GM23338 (cell line): ENCODE results near the gene TRAF3. TPM values are rescaled to one million over a fixed set of nuclear protein-coding genes. Genes with fewer than 3 reads are reported as not detected.

ENCODE experiments used
- ATAC-seq: fragments of 200-7000 bp; cut with Tn5 transposase; 3 replicates; pipeline ENCODE4 v1.9.1; 2020
- DNase-seq: peaks from one replicate; pipeline ENCODE4 v3.0.0-alpha.2; 2015; ENCODE audit warnings: low spot score
- H2AFZ ChIP-seq: fragments of 200-600 bp; sonication (generic); 2 replicates; pipeline ENCODE4 v1.8.0; 2016; ENCODE audit warnings: antibody characterized with exemption, mild to moderate bottlenecking, moderate library complexity
- H3F3A ChIP-seq: fragments of 200-600 bp; sonication (generic); replicated peaks from 2 replicates; pipeline ENCODE4 v1.8.0; 2017; ENCODE audit warnings: antibody characterized with exemption, mixed run types, low read depth
- H3K27ac ChIP-seq: fragments of 200-600 bp; sonication (generic); 2 replicates; pipeline ENCODE4 v1.6.1; 2016; ENCODE audit warnings: low read depth
- H3K27me3 ChIP-seq: fragments of 200-600 bp; sonication (generic); 2 replicates; pipeline ENCODE4 v1.8.0; 2016; ENCODE audit warnings: mild to moderate bottlenecking, mixed run types, moderate library complexity; ENCODE audit not compliant: insufficient read depth
- H3K36me3 ChIP-seq: fragments of 200-600 bp; sonication (generic); 2 replicates; pipeline ENCODE4 v1.8.0; 2016; ENCODE audit warnings: mild to moderate bottlenecking; ENCODE audit not compliant: insufficient read depth
- H3K4me1 ChIP-seq: fragments of 200-600 bp; sonication (generic); 2 replicates; pipeline ENCODE4 v1.8.0; 2016; ENCODE audit warnings: mild to moderate bottlenecking, moderate library complexity; ENCODE audit not compliant: insufficient read depth
- H3K4me2 ChIP-seq: fragments of 200-600 bp; sonication (generic); 2 replicates; pipeline ENCODE4 v1.7.1; 2017; ENCODE audit warnings: mixed run types
- H3K4me3 ChIP-seq: fragments of 200-600 bp; sonication (generic); 2 replicates; pipeline ENCODE4 v1.6.1; 2016; ENCODE audit warnings: mixed run types
- H3K79me2 ChIP-seq: fragments of 200-600 bp; sonication (generic); replicated peaks from 2 replicates; pipeline ENCODE4 v1.8.0; 2017; ENCODE audit warnings: mild to moderate bottlenecking; ENCODE audit not compliant: insufficient read depth
- H3K9me2 ChIP-seq: fragments of 200-600 bp; sonication (generic); 2 replicates; pipeline ENCODE4 v1.8.0; 2017; ENCODE audit not compliant: insufficient read depth
- H4K20me1 ChIP-seq: fragments of 200-600 bp; sonication (generic); replicated peaks from 2 replicates; pipeline ENCODE4 v1.8.0; 2017; ENCODE audit warnings: mild to moderate bottlenecking; ENCODE audit not compliant: insufficient read depth
- H3K27ac Mint-ChIP-seq: 2 replicates; pipeline ENCODE4 v1.8.0; 2020; ENCODE audit warnings: inconsistent platforms, mild to moderate bottlenecking, moderate library complexity, mixed read lengths
- H3K27me3 Mint-ChIP-seq: 3 replicates; pipeline ENCODE4 v1.8.0; 2022; ENCODE audit warnings: low read depth, mild to moderate bottlenecking, moderate library complexity, mixed read lengths, inconsistent platforms; ENCODE audit not compliant: insufficient read depth, poor library complexity
- H3K36me3 Mint-ChIP-seq: 3 replicates; pipeline ENCODE4 v1.8.0; 2021; ENCODE audit warnings: low read depth, mild to moderate bottlenecking, inconsistent platforms, moderate library complexity, mixed read lengths
- H3K4me1 Mint-ChIP-seq: 3 replicates; pipeline ENCODE4 v1.8.0; 2020; ENCODE audit warnings: mild to moderate bottlenecking, inconsistent platforms, mixed read lengths
- H3K4me3 Mint-ChIP-seq: 3 replicates; pipeline ENCODE4 v1.8.0; 2021; ENCODE audit warnings: moderate library complexity, mild to moderate bottlenecking, inconsistent platforms, mixed read lengths
- H3K9me3 Mint-ChIP-seq: 3 replicates; pipeline ENCODE4 v1.8.0; 2020; ENCODE audit warnings: moderate library complexity, mild to moderate bottlenecking, inconsistent platforms, mixed read lengths
- CREB1 ChIP-seq: fragments of 250-450 bp; sonication (Bioruptor Pico); IDR thresholded peaks from 2 replicates; pipeline ENCODE4 v1.5.0; 2020; ENCODE audit warnings: low read depth, mild to moderate bottlenecking, moderate library complexity
- CTCF ChIP-seq, 2 experiments: fragments of 200-600 bp in 1 of 2; sonication (generic) in 1 of 2; conservative IDR thresholded peaks; 2 replicates each; pipeline versions ENCODE4 v1.5.1 to v1.6.1; 2016 to 2017; ENCODE audit warnings: antibody characterized with exemption in 2 of 2, low read depth in 2 of 2, mild to moderate bottlenecking in 2 of 2, moderate library complexity in 1 of 2
- ETS1 ChIP-seq: IDR thresholded peaks from 2 replicates; pipeline ENCODE4 v1.6.1; 2016; ENCODE audit warnings: antibody characterized with exemption
- EZH2 ChIP-seq: fragments of 200-600 bp; sonication (generic); IDR thresholded peaks from one replicate; pipeline ENCODE4 v1.8.0; 2017; ENCODE audit warnings: antibody characterized with exemption, mild to moderate bottlenecking, low read depth; ENCODE audit not compliant: unreplicated experiment
- EZH2phosphoT487 ChIP-seq: fragments of 200-600 bp; sonication (generic); IDR thresholded peaks from one replicate; pipeline ENCODE4 v1.8.1; 2018; ENCODE audit warnings: antibody characterized with exemption; ENCODE audit not compliant: unreplicated experiment
- JUNB ChIP-seq: IDR thresholded peaks from one replicate; pipeline ENCODE4 v1.6.1; 2016; ENCODE audit warnings: antibody characterized with exemption; ENCODE audit not compliant: unreplicated experiment
- NANOG ChIP-seq: IDR thresholded peaks from 2 replicates; pipeline ENCODE4 v1.6.1; 2016; ENCODE audit warnings: antibody characterized with exemption, borderline replicate concordance
- POLR2AphosphoS5 ChIP-seq: IDR thresholded peaks from 2 replicates; pipeline ENCODE4 v1.6.1; 2016; ENCODE audit warnings: antibody characterized with exemption, low read depth
- REST ChIP-seq: IDR thresholded peaks from one replicate; pipeline ENCODE4 v1.6.1; 2018; ENCODE audit warnings: antibody characterized with exemption; ENCODE audit not compliant: unreplicated experiment
- STAT1 ChIP-seq: IDR thresholded peaks from one replicate; pipeline ENCODE4 v1.6.1; 2016; ENCODE audit warnings: antibody characterized with exemption; ENCODE audit not compliant: unreplicated experiment
- ZNF114 ChIP-seq: fragments of 250-450 bp; sonication (Bioruptor Pico); IDR thresholded peaks from 2 replicates; pipeline ENCODE4 v1.5.0; 2020; ENCODE audit warnings: mild to moderate bottlenecking, moderate library complexity
- ZNF331 ChIP-seq: fragments of 250-450 bp; sonication (Bioruptor Pico); IDR thresholded peaks from 2 replicates; pipeline ENCODE4 v1.5.0; 2020; ENCODE audit warnings: low read depth, mild to moderate bottlenecking, moderate library complexity
- ZNF462 ChIP-seq: fragments of 250-450 bp; sonication (Bioruptor Pico); IDR thresholded peaks from 2 replicates; pipeline ENCODE4 v1.5.0; 2020; ENCODE audit warnings: mild to moderate bottlenecking, moderate library complexity
- polyA plus RNA-seq: library from polyadenylated mRNA; unstranded; fragments of >200 nt; fragmentation: Nextera tagmentation; extraction: Ambion mirVana; gene quantifications from 2 replicates; pipeline ENCODE4 v1.2.1, GENCODE V29; 2016
- total RNA-seq: library from RNA; depleted of rRNA; stranded (reverse); fragments of >200 nt; shearing (Covaris generic); gene quantifications from 2 replicates; pipeline ENCODE4 v1.2.3, GENCODE V29; 2014

TRAF3 gene
- total and polyA plus RNA-seq, 2 experiments from 2014 or later, result 3.7 to 9.3 TPM

- no peaks in the 10 kb centered on the region for H3K36me3 Mint-ChIP-seq
- Histone ChIP-seq H2AFZ (no peak overlapping the region), H3K79me2 (no peaks in the 10 kb centered on the region; the same call in 1 of the 2 replicates), H4K20me1 (no peaks in the 10 kb centered on the region), H3K27ac (no peak overlapping the region), H3K27me3 (no peaks in the 10 kb centered on the region), H3K4me3 (no peak overlapping the region), H3K9me2 (no peaks in the 10 kb centered on the region), H3K36me3 (no peaks in the 10 kb centered on the region), H3K4me1 (0 out of 2 replicates have a peak, but pooled peaks cover 3% of the 10 kb centered on the region), H3K4me2 (no peak overlapping the region), H3F3A (no peaks in the 10 kb centered on the region; the same call in 1 of the 2 replicates)
- no peaks in the 10 kb centered on the region for H3K27me3 Mint-ChIP-seq
- no peak overlapping the region for H3K4me3 Mint-ChIP-seq
- H3K27ac Mint-ChIP-seq, result peak overlapping the region; percentile 24; the same call in 1 of the 2 replicates
- H3K9me3 Mint-ChIP-seq, result no peaks in the 10 kb centered on the region
- ATAC-seq (peak; percentile 35), DNase-seq (no peak)
- TF ChIP-seq REST (no peak), CREB1 (no peak), ZNF331 (CRISPR knock-in tag) (no peak), ZNF114 (CRISPR knock-in tag) (no peak), EZH2phosphoT487 (no peak), JUNB (no peak), POLR2AphosphoS5 (no peak), CTCF (conservative IDR thresholded peaks at IDR 0.05; ENCODE audit: low read depth in 2 of 2) (no peak), ETS1 (no peak), EZH2 (no peak), NANOG (no peak), STAT1 (no peak), ZNF462 (CRISPR knock-in tag) (no peak)
- no peaks in the 10 kb centered on the region; the same call in 2 of the 3 replicates for H3K4me1 Mint-ChIP-seq
Measured at GRCh38 chr14:102849526-102850379, 72.5 kb downstream of the TRAF3 start.
